Activated naive CD4-positive, alpha-beta T cell treated with anti-CD3 and anti-CD28 coated beads, Interleukin-2, amount 10 ng/mL, durations not matched to agents 7 days and 5 days (primary cell): ENCODE data around the gene PCCA.
"Not testable (repeated sequence)": the region's sequence is repeated elsewhere in the genome, so short reads cannot be mapped to it uniquely, and the experiment has no call there.

ENCODE experiments used
- CTCF ChIA-PET: fragments of 350-600 bp; sonication (Branson Sonifier 250); formaldehyde crosslinking; loops from one replicate; lab custom pipeline; 2021; ENCODE audit warnings: antibody characterized with exemption; lab: Charles Lee
- DNase-seq: peaks from one replicate; pipeline ENCODE4 v3.0.0-alpha.2; 2020
- H3K27ac Mint-ChIP-seq: one replicate; pipeline ENCODE4 v1.8.0; 2021; ENCODE audit warnings: mild to moderate bottlenecking, moderate library complexity, mixed read lengths
- H3K27me3 Mint-ChIP-seq: one replicate; pipeline ENCODE4 v1.8.0; 2021; ENCODE audit warnings: mild to moderate bottlenecking, mixed read lengths
- H3K36me3 Mint-ChIP-seq: one replicate; pipeline ENCODE4 v1.8.0; 2021; ENCODE audit warnings: mixed read lengths
- H3K4me1 Mint-ChIP-seq: one replicate; pipeline ENCODE4 v1.8.0; 2021; ENCODE audit warnings: mixed read lengths
- H3K4me3 Mint-ChIP-seq: one replicate; pipeline ENCODE4 v1.8.0; 2021; ENCODE audit warnings: mild to moderate bottlenecking, moderate library complexity, mixed read lengths
- H3K9me3 Mint-ChIP-seq: one replicate; pipeline ENCODE4 v1.8.0; 2021; ENCODE audit warnings: mixed read lengths

Gene PCCA

DNA sequence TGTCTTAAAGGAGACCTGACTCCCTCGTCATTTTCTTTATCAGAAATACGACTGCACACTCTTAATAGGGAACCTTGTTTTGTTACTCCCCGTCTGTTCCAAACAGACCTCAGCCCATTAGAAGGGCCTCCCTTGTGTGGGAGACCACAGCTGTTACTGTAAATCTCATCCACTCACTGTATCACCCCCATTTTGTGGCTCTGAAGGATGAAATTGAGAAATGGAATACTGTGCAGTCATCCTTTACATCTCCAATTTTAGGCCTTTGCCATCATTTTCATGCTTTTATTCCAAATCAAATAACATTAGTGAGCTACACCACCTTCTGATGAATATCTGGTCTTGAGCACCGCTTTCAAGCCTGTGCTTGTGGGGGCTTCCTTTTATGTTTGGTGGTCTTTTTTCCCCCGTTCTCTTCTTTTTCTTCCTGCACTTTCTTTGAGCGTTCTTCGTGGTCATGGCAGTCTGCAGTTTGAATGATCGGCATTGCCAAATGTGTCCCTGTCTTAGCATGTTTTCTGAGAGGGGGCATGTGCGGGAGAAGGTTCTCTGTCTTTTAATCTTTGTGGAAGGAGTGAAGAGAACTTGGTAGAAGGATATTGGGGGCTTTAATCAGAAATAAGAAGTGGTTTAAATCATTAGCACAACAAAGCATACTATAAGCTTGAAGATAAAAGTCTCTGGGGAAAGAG lies 433.9 kb downstream of the PCCA start:
- Mint-ChIP-seq H3K4me3 (no peak overlapping the region), H3K27me3 (no peaks in the 10 kb centered on the region), H3K9me3 (no peaks in the 10 kb centered on the region), H3K27ac (no peak overlapping the region), H3K36me3 (no peaks in the 10 kb centered on the region), H3K4me1 (peaks cover 22% of the 10 kb centered on the region)
- no peak for DNase-seq
- CTCF ChIA-PET = interaction anchor here (0.9 to 1.2 kb wide), 2 partner anchors 8 to 16 kb away, joined by 3 to 4 read pairs; no protein-coding TSS in a partner anchor

DNA sequence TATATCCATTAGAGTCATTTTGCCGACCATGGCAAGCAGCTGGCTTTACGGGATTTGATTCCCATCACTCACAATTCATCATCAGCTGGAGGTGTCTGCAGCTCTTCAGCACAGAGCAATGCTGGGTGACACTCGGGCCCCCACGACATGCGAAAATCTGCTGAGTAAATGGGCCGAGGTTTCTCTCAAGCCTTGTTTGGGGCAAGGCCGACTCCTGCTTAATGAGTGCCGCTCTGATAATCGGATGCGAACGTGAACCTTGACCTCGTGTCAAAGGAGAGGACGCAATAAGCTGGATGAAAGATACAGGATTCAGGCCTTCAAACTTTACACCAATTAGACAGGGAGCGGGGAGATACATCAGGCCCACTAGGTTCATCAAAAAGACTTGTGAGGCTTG lies 434.5 kb downstream of the PCCA start:
- DNase-seq = no peak
- H3K4me3 Mint-ChIP-seq = no peak overlapping the region
- CTCF ChIA-PET = interaction anchor here (0.9 to 1.2 kb wide), 2 partner anchors 8 to 15 kb away, joined by 3 to 4 read pairs; no protein-coding TSS in a partner anchor
- H3K27me3 Mint-ChIP-seq = no peaks in the 10 kb centered on the region
- peaks cover 16% of the 10 kb centered on the region for H3K4me1 Mint-ChIP-seq
- H3K27ac Mint-ChIP-seq = no peak overlapping the region
- H3K9me3 Mint-ChIP-seq = no peaks in the 10 kb centered on the region
- no peaks in the 10 kb centered on the region for H3K36me3 Mint-ChIP-seq

DNA sequence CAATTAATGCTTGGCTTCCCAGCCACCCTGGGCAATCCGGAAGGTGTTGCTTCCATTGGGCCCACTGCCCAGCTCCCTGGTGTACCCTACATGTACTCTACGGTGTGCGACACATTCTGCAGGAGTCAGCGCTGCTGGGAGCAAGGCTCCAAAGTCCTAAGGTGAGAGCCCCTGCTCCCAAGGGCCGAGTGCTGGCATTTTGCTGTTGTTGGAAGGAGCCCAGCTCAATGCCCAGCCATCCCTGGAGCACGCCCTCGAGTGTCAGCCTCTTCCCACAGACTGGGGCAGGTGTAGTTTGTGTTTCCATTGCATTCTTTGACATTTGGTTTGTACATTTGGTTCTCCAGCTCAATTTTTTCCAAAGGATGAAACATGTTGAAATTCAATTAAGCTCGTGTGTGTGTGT lies 435.1 kb downstream of the PCCA start:
- no peak overlapping the region for H3K27ac Mint-ChIP-seq
- H3K4me3 Mint-ChIP-seq = no peak overlapping the region
- peaks cover 14% of the 10 kb centered on the region for H3K4me1 Mint-ChIP-seq
- CTCF ChIA-PET = interaction anchor here (1.2 kb wide), 1 partner anchor 9 kb away, joined by 4 read pairs; no protein-coding TSS in a partner anchor
- no peaks in the 10 kb centered on the region for H3K36me3 Mint-ChIP-seq
- no peaks in the 10 kb centered on the region for H3K9me3 Mint-ChIP-seq
- no peak for DNase-seq
- no peaks in the 10 kb centered on the region for H3K27me3 Mint-ChIP-seq

DNA sequence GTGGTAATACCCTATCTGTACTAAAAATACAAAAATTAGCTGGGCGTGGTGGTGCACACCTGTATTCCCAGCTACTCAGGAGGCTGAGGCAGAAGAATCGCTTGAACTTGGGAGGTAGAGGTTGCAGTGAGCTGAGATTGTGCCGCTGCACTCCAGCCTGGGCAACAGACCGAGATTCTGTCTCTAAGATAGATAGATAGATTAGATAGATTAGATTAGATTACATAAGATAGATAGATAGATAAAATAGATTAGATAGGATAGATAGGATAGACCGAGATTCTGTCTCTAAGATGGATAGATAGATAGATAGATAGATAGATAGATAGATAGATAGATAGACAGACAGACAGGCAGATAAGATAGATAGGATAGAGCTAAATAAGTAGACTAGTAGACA lies 435.8 kb downstream of the PCCA start:
- H3K4me1 Mint-ChIP-seq = peaks cover 14% of the 10 kb centered on the region
- H3K27me3 Mint-ChIP-seq, H3K36me3 Mint-ChIP-seq, DNase-seq, H3K9me3 Mint-ChIP-seq, CTCF ChIA-PET, H3K27ac Mint-ChIP-seq, H3K4me3 Mint-ChIP-seq: not testable (repeated sequence)

DNA sequence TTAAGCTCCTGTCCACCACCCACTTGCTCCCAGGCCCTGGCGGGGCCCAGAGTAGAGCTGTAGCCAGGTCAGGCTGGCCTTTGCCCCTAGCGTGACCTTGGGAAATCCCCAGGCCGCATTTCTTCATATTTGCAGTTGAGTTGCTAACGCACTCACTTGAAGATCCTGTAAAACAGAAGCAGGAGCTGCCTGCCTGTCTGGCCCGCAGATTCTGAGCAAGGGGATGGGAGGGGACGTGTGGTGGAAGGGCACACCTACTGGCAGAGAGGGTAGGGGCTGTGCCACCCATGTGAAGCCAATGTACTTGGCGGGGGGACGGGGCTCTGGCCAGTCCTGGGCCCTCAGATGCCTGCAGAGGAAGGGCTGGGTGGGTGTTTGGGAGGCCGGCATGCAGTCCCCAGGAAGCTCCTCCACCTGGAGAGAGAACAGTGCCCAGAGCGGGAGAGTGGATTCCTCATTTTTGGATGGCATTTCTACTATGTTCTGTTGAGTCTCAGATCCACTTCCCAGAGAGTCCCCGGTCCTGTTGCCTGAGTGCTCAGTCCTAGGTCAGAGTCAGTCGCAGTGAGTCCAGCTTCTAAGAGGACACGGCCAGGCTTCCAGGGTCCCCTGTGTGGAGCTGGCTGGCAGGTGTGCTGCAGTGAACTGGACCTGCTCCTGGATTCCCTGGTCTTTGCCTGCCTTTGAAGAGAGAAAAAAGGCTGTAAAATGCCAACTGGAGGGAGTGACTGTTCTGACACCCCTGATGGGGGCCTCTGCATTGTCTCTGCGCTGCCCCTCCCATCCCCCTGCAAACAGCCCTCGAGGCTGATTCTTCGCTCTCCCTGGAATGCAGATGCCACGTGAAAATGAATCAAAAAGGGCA lies 436.8 kb downstream of the PCCA start:
- no peak overlapping the region for H3K4me3 Mint-ChIP-seq
- H3K27me3 Mint-ChIP-seq = no peaks in the 10 kb centered on the region
- no peak for DNase-seq
- H3K36me3 Mint-ChIP-seq = no peaks in the 10 kb centered on the region
- CTCF ChIA-PET = no interaction called here
- no peaks in the 10 kb centered on the region for H3K9me3 Mint-ChIP-seq
- H3K27ac Mint-ChIP-seq = no peak overlapping the region
- peaks cover 14% of the 10 kb centered on the region for H3K4me1 Mint-ChIP-seq

DNA sequence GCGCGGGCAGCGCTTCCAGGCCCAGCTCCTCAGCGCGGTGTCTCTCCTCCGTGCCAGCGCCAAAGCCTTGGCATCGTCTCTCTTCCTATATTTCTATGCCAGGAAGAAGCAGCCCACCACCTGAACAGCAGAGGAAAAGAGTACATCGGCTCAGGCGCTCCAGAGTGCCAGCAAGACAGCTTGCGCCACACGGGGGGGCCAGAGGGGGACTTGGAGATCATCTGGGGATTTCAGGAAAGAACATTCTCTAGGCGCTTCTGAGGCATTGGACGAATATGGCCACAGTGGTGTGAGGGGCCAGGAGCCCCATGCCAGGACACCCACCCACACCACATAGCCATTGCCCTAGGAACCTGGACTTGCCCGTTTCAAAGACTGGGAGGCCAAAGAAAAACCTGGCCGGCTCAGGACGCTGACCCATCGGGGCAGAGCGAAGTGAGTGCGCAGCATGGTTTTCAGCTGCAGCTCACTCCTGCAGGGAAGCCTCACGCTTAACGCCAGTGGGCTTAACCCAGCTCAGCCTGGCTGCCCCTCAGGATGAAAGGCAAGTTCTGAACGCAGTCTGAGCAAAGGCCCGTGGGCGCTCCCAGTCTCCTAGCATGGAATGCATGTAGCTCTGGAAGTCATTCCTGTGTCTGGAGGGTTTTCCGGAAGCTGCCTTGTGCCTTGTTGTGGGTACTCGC lies 437.6 kb downstream of the PCCA start:
- Mint-ChIP-seq H3K4me3 (no peak overlapping the region), H3K27me3 (no peaks in the 10 kb centered on the region), H3K9me3 (no peaks in the 10 kb centered on the region), H3K36me3 (no peaks in the 10 kb centered on the region), H3K4me1 (peaks cover 12% of the 10 kb centered on the region), H3K27ac (no peak overlapping the region)
- CTCF ChIA-PET = interaction anchor here (1.4 kb wide), 1 partner anchor 11 kb away, joined by 5 read pairs; no protein-coding TSS in a partner anchor
- DNase-seq = no peak

DNA sequence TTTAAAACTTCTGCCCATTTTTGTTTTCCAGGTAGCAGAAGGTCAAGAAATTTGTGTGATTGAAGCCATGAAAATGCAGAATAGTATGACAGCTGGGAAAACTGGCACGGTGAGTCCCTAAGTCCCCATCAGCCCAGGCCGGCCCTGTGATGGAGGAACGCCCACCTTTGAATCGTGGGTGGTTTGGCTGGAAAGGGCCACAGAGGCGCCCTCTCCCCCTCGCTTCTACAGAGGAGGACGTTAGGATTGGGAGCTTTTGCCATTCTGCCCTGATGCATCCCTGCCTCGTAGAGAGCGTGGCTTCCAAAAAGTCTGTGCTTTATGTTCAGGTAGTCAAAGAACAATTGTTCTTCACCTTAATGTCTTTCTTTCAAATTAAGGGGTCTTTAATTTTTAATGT lies 438.8 kb downstream of the PCCA start:
- Mint-ChIP-seq H3K9me3 (no peaks in the 10 kb centered on the region), H3K4me1 (peaks cover 2% of the 10 kb centered on the region), H3K27ac (no peak overlapping the region), H3K4me3 (no peak overlapping the region), H3K27me3 (no peaks in the 10 kb centered on the region), H3K36me3 (no peaks in the 10 kb centered on the region)
- peak; percentile 5 for DNase-seq
- CTCF ChIA-PET = interaction anchor here (1.4 kb wide), 1 partner anchor 13 kb away, joined by 5 read pairs; no protein-coding TSS in a partner anchor

DNA sequence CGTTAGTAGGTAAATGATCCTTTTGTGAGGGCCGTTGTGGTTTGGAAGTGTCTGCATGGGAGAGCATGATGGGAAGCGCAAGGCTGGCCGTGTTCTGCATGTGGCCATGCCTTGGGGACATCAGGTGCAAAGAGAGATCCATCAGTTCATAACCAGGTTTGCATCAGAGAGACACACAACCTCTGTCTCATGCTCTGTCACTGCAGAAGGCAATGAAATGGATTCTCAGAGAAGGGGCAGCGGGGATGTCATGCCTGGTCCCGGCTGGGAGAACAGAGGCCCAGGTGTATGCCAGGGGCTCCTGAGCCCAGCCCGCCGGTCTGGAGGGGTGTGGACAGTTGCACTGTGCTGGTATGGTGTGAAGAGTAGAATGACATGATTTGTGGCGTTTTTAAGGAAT lies 439.5 kb downstream of the PCCA start:
- Mint-ChIP-seq H3K27ac (no peak overlapping the region), H3K4me1 (no peaks in the 10 kb centered on the region), H3K36me3 (no peaks in the 10 kb centered on the region), H3K4me3 (no peak overlapping the region), H3K9me3 (no peaks in the 10 kb centered on the region), H3K27me3 (no peaks in the 10 kb centered on the region)
- CTCF ChIA-PET = no interaction called here
- peak; percentile 3 for DNase-seq

DNA sequence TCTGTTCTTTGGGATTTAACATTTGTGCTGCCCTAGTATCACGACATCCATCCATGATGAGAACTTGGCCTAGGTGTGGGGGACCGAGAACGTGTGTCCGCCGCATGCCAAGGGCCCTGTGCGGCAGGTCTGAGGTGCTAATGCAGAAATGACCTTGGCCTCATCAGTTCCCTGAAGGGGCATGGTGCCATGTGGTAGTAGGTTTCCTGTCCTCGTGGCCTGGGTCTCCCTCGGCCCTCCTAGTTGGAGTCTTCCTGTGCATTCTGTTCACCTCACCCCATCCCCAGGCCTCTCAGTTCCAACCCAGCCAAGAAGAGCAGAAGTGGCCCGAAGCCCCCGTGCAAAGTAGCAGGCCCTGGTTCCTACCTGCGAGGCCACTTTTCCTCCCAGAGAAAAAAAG lies 439.9 kb downstream of the PCCA start:
- no peaks in the 10 kb centered on the region for H3K36me3 Mint-ChIP-seq
- H3K4me1 Mint-ChIP-seq = no peaks in the 10 kb centered on the region
- CTCF ChIA-PET = no interaction called here
- no peak for DNase-seq
- no peak overlapping the region for H3K27ac Mint-ChIP-seq
- H3K9me3 Mint-ChIP-seq = no peaks in the 10 kb centered on the region
- H3K27me3 Mint-ChIP-seq = no peaks in the 10 kb centered on the region
- no peak overlapping the region for H3K4me3 Mint-ChIP-seq

DNA sequence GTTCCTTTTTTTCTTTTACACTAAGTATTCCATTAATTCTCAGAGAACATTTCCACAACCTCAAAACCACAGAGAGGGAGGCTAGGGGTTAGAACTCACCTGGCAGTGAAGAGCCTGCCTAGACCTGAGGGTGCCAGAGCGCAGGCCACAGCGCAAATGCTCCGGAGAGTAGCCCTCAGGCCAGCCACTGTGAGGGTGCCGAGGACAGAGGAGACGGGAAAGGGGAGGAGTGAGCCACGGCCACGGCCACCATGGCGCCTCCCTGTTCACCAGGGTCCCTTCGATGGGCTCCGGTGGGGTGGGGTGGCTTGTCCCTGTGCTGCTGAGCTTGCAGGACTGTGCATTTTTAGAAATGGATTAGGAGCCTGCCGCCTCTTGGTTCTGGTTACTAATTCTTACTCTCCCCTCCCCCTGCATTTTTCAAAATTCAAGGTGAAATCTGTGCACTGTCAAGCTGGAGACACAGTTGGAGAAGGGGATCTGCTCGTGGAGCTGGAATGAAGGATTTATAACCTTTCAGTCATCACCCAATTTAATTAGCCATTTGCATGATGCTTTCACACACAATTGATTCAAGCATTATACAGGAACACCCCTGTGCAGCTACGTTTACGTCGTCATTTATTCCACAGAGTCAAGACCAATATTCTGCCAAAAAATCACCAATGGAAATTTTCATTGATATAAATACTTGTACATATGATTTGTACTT lies 440.9 kb downstream of the PCCA start:
- CTCF ChIA-PET = no interaction called here
- no peaks in the 10 kb centered on the region for H3K27me3 Mint-ChIP-seq
- no peaks in the 10 kb centered on the region for H3K4me1 Mint-ChIP-seq
- H3K27ac Mint-ChIP-seq = no peak overlapping the region
- no peak for DNase-seq
- H3K4me3 Mint-ChIP-seq = no peak overlapping the region
- no peaks in the 10 kb centered on the region for H3K9me3 Mint-ChIP-seq
- no peaks in the 10 kb centered on the region for H3K36me3 Mint-ChIP-seq

DNA sequence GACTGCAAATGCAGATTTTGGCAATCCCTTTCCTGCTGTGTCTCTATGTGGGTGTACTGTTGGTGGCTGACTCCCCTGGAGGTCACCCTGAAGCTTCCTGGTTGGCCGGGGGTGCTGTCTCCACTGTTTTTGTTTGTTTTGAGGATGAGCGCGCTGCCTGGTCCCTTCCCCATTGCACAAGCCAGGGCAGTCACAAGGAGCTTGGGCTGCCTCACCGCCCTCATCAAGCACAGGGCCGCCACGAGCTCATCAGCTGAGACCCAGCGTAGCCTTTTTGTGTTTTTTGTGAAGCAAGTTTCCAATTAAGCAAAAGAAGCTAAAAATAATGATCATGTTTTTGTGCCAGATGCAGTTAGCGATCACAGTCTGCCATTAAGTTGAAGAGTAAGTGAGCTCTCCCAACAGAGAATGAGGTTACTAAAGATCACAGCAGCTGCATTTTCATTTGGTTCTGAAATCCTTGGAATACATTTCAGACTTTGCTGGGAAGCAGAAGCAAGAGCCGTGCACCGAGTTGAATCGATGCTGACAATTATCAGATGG lies 441.8 kb downstream of the PCCA start:
- no peak for DNase-seq
- H3K36me3 Mint-ChIP-seq = no peaks in the 10 kb centered on the region
- H3K4me1 Mint-ChIP-seq = no peaks in the 10 kb centered on the region
- H3K27me3 Mint-ChIP-seq = no peaks in the 10 kb centered on the region
- no peak overlapping the region for H3K4me3 Mint-ChIP-seq
- CTCF ChIA-PET = no interaction called here
- H3K9me3 Mint-ChIP-seq = no peaks in the 10 kb centered on the region
- no peak overlapping the region for H3K27ac Mint-ChIP-seq

DNA sequence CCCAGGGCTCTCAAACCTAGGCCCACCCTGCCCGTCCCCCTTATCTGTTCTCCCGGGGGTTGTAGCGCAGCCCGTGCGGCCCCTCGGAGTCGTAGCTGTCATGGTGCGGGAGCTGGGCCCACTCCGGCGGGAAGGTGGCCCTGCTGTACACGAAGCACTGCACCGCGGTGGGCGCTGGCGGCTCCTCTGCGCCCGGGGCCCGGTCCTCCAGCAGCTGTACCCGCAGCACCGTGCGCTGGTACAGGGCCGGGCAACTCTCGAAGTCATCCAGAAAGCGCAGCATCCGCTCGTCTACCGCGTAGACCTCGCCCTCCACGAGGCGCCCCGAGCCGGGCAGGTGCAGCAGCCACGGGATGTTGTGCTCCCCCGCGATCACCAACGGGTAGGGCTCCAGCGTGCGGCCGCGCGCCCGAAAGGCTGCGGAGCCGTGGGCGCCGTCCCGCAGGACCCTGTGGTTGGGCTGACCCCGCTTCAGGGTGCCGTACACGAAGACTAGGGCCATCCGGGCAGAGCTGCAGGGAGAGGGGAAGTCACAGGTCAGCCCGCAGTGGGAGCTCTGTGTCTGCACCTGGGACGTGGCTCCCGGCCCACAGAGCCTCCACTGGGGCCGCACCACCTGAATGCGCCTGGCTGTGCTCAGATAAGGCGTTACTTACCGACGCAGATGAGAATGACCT lies 443.3 kb downstream of the PCCA start:
- peaks cover 5% of the 10 kb centered on the region for H3K4me1 Mint-ChIP-seq
- no peak overlapping the region for H3K4me3 Mint-ChIP-seq
- DNase-seq = no peak

DNA sequence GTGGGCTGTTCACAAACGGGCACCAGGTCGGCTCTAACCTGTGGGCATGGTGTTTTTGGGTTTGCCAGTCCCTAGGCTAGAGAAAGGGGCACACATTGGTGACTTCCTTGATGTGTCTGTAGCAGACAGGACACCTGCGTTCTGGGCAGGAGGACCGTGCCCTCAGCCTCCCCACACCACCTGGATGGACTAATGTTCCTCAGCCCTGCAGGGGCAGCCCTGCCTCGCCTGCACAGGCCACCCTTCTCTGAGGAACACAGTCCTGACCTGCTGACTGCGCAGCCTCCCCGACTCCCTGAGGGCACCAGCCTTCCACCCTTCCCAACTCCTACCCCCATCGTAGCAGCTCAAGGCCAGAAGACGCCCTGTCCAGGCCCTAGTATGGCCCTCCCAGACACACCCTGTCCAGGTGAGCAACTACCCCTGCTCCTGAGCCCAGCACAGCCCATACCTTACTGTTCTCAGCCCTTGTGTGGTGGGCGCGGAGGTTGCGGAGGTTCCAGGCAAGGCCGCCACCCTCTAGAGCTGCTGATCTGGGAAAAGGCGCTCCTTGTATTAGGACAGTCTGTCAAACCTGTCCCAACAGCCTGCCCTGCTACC lies 444.0 kb downstream of the PCCA start:
- no peaks in the 10 kb centered on the region for H3K9me3 Mint-ChIP-seq
- H3K27me3 Mint-ChIP-seq = peaks cover 9% of the 10 kb centered on the region
- no peak overlapping the region for H3K27ac Mint-ChIP-seq
- CTCF ChIA-PET = no interaction called here
- peaks cover 1% of the 10 kb centered on the region for H3K36me3 Mint-ChIP-seq
- H3K4me1 Mint-ChIP-seq = peaks cover 12% of the 10 kb centered on the region
- no peak for DNase-seq
- H3K4me3 Mint-ChIP-seq = no peak overlapping the region

More for the DNA sequence above, 443.3 kb downstream of the PCCA start:
- H3K36me3 Mint-ChIP-seq = no peaks in the 10 kb centered on the region
- H3K27me3 Mint-ChIP-seq = peaks cover 7% of the 10 kb centered on the region
- CTCF ChIA-PET = interaction anchor here (1.0 kb wide), 1 partner anchor 17 kb away, joined by 3 read pairs; no protein-coding TSS in a partner anchor
- H3K9me3 Mint-ChIP-seq = no peaks in the 10 kb centered on the region
- H3K27ac Mint-ChIP-seq = no peak overlapping the region
